Non-pigmented ciliary epithelial cell (primary cell): ENCODE measurements around the gene WDR12.
"Not testable (repeated sequence)": the region's sequence is repeated elsewhere in the genome, so short reads cannot be mapped to it uniquely, and the experiment has no call there.

Experiments
- DNase-seq: peaks from one replicate; pipeline ENCODE4 v3.0.0-alpha.2; 2010; ENCODE audit warnings: low read depth

Gene WDR12

GRCh38 chr2:202883987-202884675, 27.3 kb downstream of the WDR12 start:
- DNase-seq, result no peak

DNA sequence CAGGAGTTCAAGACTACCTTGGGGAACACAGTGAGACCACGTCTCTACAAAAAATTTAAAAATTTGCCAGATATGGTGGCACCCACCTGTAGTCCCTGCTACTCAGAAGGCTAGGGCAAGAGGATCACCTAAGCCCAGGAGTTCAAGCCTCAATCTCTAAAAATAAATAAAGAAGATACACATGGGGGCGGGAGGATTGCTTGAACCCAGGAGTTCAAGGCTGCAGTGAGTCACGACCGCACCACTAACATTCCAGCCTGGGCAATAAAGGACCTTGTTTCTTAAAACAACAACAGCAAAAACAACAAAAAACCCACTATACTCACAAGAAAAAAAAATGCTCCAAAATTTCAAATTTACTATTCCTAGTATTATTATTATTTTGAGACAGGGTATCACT, 29.9 kb downstream of the WDR12 start:
- no peak for DNase-seq

DNA sequence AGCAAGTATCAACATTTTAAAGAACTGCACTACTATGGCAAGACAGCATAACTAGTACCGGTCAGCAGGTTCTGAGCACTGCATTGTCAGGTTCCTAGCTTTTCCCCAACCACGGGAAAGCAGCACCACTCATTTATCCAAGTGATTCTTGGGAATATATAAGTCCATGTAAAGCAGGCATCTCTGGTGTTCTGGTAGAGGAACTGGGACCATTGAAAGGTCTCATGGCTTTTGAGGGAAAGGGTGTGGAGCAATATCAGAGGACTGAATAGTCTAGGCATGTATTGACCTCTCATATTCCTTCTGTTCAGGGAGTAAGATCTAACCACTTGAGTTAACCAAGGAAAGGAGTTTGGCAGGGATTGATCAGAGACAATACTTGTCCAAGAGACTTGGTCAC, 33.8 kb downstream of the WDR12 start:
- DNase-seq, result no peak

DNA sequence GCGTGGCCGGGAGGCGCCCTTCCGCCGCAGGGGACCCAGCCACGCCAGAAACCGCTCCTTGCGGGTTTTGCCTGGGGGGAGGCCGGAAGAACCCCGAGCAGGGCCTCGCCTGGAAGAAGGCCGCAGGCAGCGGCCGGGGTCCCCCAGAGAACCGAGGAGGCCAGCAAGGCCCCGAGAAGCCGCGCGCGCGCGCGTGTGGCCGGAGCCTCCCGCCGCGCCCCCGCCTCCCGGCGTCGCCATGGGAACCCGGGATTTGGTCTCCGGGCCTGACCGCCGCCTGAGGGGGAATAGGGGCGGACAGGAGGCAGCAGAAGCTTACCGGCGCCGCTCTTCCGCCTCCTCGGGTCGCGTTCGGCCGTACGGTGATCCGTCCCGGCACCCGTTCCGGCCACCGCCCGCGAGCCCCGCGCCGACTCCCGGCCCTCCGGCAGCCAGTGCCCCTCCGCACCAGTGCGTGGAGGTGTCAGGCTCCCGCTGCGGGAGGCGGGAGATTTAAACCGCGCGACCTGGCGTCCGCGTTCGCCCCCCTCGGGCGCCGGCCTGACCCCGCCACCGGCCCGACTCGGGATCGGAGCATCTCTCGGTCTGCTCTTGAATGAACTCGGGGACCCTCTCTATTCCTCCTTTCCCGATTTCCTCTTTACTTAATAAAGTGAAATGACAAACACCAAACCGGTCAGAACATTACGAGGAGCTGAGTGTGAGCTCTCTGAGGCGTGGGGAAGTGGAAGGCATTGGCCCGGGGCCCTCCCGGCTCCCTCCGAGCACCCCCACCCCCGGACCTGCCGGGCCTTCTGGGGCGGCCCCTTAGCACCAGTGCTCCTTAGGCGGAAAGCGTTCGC, 40.0 kb downstream of the WDR12 start, which contains the start of gene ICA1L:
TSS of gene ICA1L (minus strand) at position 467 of the 842 bp plus-strand sequence. CDS start 42,757 bp downstream, outside the sequence.
- DNase-seq, result no peak

DNA sequence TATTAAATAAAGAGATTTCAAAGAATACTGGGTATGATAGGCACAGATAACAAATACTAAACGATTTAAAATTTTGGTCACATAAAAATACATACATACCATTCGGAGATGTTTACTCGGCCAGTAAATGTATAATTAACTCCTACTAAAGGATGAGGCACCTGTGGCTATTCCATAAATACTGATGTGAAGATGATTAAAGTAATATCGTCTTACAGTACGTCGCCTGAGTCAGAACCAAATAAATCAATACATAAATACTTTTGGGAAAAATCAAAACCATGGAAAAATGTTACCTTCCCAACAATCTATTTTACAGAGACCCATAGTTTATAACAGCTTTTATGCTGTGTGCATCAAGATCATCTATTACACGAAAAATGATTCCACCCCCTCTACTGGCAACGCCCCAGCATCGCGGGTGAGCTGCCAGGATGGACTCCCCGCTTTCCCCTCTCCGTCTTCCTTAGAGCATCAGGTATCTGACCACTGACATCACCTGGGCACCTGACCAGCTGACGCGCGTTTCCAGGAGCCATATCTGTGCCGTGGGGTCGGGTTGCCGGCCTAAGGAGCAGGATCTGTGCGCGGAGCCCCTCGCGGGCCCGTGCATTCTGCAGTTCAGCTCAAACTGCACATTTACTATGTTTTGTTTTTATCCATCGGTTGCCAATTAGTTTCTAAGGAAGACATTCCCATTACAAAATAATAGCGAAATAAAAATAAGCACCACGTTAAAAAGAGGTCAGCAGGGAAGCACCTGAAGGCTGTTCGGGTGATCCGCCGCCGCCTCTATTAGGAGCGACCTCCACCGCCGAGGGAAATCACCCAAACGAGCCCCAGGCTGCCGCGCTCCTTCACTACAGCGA, 40.8 kb downstream of the WDR12 start:
- DNase-seq, result no peak

DNA sequence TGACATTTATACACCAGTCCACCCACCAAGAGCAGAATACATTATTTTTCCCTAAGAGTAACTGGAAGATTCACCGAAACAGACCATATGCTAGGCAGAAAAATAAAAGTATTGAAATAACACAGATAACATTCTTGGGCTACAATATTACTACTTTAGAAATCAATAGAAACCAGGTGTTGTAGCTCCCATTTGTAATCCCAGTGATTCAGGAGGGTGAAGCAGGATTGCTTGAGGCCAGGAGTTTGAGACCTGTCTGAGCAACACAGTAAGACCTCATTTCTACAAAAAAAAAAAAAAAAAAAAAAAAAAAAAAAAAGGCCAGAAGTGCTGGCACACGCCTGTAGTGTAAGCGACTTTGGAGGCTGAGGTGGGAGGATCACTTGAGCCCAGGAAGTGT, 49.5 kb downstream of the WDR12 start:
- DNase-seq, result no peak

- no peak for DNase-seq
These were observed 52.9 kb downstream of the WDR12 start for GRCh38 chr2:202858601-202859000.

DNA sequence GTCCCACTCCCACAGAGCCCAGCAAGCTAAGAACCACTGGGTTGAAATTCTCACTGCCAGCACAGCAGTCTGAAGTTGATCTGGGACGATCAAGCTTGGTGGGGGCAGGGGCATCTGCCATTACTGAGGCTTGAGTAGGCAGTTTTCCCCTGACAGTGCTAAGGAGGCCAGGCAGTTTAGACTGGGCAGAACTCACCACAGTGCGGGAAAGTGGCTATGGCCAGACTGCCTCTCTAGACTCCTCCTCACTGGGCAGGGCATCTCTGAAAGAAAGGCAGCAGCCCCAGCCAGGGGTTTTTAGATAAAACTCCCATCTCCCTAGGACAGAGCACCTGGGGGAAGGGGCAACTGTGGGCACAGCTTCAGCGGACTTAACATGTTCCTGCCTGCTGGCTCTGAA, 62.1 kb downstream of the WDR12 start:
- DNase-seq, result not testable (repeated sequence)

- DNase-seq, result no peak
These were observed 62.7 kb downstream of the WDR12 start for GRCh38 chr2:202848813-202849212.

DNA sequence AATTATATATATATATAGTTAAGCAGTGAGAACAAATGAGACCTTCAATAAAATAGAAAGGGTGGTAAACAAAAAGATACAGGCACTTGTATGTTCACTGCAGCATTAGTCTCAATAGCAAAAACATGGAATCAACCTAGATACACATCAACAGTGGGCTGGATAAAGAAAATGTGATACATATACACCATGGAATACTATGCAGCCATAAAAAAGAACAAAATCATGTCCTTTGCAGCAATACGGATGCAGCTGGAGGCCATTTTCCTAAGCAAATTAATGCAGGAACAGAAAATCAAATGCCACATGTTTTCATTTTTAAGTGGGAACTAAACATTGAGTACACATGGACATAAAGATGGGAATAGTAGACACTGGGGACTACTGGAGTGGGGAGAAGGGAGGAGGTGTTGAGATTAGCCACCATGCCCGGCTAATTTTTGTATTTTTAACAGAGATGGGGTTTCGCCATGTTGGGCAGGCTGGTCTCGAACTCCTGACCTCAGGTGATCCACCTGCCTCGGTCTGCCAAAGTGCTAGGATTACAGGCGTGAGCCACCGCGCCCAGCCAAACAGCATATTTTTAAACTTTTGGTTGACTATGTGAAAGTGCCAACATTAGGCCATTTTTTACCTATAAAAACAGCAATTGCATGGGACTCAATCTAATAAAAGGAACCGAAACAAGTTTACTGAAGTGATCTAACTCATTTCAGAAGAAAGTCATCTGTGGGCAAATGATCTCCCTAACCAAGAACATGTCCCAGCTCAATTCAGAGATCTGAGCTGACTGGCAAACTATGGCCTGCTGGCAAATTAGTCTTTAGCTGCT, 63.6 kb downstream of the WDR12 start:
- DNase-seq, result no peak

DNA sequence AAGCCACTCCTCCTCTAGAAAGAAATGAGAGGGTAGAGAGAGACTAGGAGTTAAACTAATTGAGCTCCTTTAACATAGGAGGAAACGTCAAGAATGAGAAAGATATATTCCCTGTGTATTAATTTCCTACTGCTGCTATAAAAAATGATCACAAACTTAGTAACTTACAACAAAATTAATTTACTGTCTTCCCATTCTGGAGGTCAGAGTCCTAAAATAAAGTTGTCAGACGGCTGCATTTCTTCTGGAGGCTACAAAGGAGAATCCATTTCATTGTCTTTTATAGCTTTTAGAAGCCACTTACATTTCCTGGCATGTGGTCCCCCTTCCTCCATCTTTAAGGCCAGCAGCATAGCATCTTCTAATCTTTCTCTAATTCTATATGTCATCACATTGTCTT, 66.8 kb downstream of the WDR12 start:
- DNase-seq, result no peak

DNA sequence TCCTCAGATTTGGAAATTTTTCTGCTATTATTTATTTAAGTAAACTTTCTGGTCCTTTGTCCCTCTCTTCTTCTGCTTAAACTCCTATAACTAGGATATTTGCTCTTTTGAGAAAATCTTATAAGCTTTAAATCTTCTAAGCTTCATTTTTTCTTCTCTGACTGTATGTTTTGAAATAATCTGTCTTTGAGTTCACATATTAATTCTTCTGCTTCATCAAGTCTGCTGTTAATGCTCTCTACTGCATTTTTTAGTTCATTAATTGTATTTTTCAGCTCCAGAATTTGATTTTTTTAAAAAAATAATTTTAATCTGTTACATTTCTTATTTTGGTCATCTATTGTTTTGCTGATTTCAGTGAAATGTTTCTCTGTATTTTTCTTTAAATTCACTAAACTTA, 68.8 kb downstream of the WDR12 start:
- DNase-seq, result no peak

GRCh38 chr2:202841090-202841867, 70.2 kb downstream of the WDR12 start:
- no peak for DNase-seq

GRCh38 chr2:202831242-202832220, 79.9 kb downstream of the WDR12 start:
- peak; percentile 18 for DNase-seq

DNA sequence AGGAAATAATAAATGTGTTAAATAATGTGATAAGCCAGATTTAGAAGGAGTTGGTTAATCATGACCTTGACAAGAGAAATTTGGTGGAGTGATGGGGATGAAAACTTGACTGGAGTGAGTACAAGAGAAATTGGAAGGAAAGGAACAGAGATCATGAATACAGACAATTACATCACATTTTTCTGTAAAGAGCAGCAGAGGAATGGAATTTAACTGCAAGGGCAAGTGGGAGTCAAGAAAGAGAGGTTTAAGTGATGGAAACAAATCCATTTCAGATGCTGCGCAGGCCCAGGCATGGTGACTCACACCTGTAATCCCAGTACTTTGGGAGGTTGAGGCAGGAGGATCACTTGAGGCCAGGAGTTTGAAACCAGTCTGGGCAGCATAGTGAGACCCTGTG, 86.6 kb downstream of the WDR12 start:
- no peak for DNase-seq
